NB4 (cell line): Measurements from ENCODE around the gene PTPN9.
"Not testable (repeated sequence)": the region's sequence is repeated elsewhere in the genome, so short reads cannot be mapped to it uniquely, and the experiment has no call there.

ENCODE experiments used
- DNase-seq: peaks from one replicate; pipeline ENCODE4 v3.0.0; 2010; ENCODE audit warnings: low read depth
- H3K4me3 ChIP-seq: one replicate; pipeline ENCODE4 v1.5.1; 2011; ENCODE audit warnings: mild to moderate bottlenecking, low read depth, low read length, moderate library complexity
- CTCF ChIP-seq: IDR thresholded peaks from one replicate; pipeline ENCODE4 v1.5.1; 2012; ENCODE audit warnings: low read depth, low read length
- MAX ChIP-seq: IDR thresholded peaks from 2 replicates; pipeline ENCODE4 v1.6.1; 2011; ENCODE audit warnings: low read depth, low read length
- MYC ChIP-seq: IDR thresholded peaks from 2 replicates; pipeline ENCODE4 v1.6.1; 2011; ENCODE audit warnings: low read depth, low read length
- POLR2A ChIP-seq: IDR thresholded peaks from 2 replicates; pipeline ENCODE4 v1.6.1; 2011; ENCODE audit warnings: mild to moderate bottlenecking; ENCODE audit not compliant: insufficient read length; ENCODE audit errors: extremely low read depth

Gene PTPN9

GRCh38 chr15:75449585-75450306 is 129.4 kb downstream of the PTPN9 start:
- H3K4me3 ChIP-seq, result peak overlapping the region; percentile 89
- TF ChIP-seq POLR2A (no peak), MAX (no peak), CTCF (no peak), MYC (no peak)
- no peak for DNase-seq

- peak; percentile 29 for DNase-seq
These were observed 130.9 kb downstream of the PTPN9 start for GRCh38 chr15:75448171-75448570.

GRCh38 chr15:75446151-75446550 is 133.0 kb downstream of the PTPN9 start:
- no peak for TF ChIP-seq MAX
- no peak for TF ChIP-seq MYC
- no peak for TF ChIP-seq POLR2A
- TF ChIP-seq CTCF, result no peak
- no peak for DNase-seq
- no peak overlapping the region for H3K4me3 ChIP-seq

More at GRCh38 chr15:75448171-75448570, 130.9 kb downstream of the PTPN9 start:
- H3K4me3 ChIP-seq, result not testable (repeated sequence)

GRCh38 chr15:75445324-75445723 is 133.8 kb downstream of the PTPN9 start:
- DNase-seq, H3K4me3 ChIP-seq: not testable (repeated sequence)

GRCh38 chr15:75443972-75444453 is 135.1 kb downstream of the PTPN9 start:
- not testable (repeated sequence) for DNase-seq, H3K4me3 ChIP-seq

GRCh38 chr15:75437721-75438120 is 141.4 kb downstream of the PTPN9 start:
- no peak for TF ChIP-seq CTCF
- TF ChIP-seq MAX, result no peak
- TF ChIP-seq POLR2A, result no peak
- no peak for TF ChIP-seq MYC
- no peak overlapping the region for H3K4me3 ChIP-seq
- no peak for DNase-seq

- H3K4me3 ChIP-seq, result no peak overlapping the region
- no peak for DNase-seq
- TF ChIP-seq CTCF (no peak), MAX (no peak)
These were observed 142.2 kb downstream of the PTPN9 start for GRCh38 chr15:75436881-75437280.
